Activated CD4-positive, alpha-beta memory T cell treated with anti-CD3 and anti-CD28 coated beads for 36 hours (primary cell): ENCODE results near the gene CPZ. TPM values are rescaled to one million over a fixed set of nuclear protein-coding genes. Genes with fewer than 3 reads are reported as not detected.
A peak's percentile ranks its signal among the peaks of the same experiment; 100 is the strongest.

Experiments
- CTCF ChIA-PET: fragments of 350-600 bp; sonication (Branson Sonifier 250); formaldehyde crosslinking; loops from one replicate; lab custom pipeline; 2021; ENCODE audit warnings: antibody characterized with exemption, inconsistent platforms; lab: Charles Lee
- POLR2A ChIA-PET: fragments of 350-600 bp; sonication (Branson Sonifier 250); formaldehyde crosslinking; loops from one replicate; lab custom pipeline; 2021; ENCODE audit warnings: antibody characterized with exemption; lab: Charles Lee
- DNase-seq: peaks from one replicate; pipeline ENCODE4 v3.0.0-alpha.2; 2020
- H3K27ac Mint-ChIP-seq: one replicate; pipeline ENCODE4 v1.8.0; 2021; ENCODE audit warnings: mixed read lengths
- H3K27me3 Mint-ChIP-seq: one replicate; pipeline ENCODE4 v1.8.0; 2021; ENCODE audit warnings: mixed read lengths
- H3K36me3 Mint-ChIP-seq: one replicate; pipeline ENCODE4 v1.8.0; 2021; ENCODE audit warnings: mixed read lengths
- H3K4me1 Mint-ChIP-seq: one replicate; pipeline ENCODE4 v1.8.0; 2021; ENCODE audit warnings: low read depth, mixed read lengths
- H3K4me3 Mint-ChIP-seq: one replicate; pipeline ENCODE4 v1.8.0; 2021; ENCODE audit warnings: mild to moderate bottlenecking, mixed read lengths
- H3K9me3 Mint-ChIP-seq: one replicate; pipeline ENCODE4 v1.8.0; 2021; ENCODE audit warnings: mixed read lengths
- intact Hi-C: fragments of 100-400 bp; cut with micrococcal nuclease; formaldehyde crosslinking; loops from one replicate; pipeline ENCODE4 v1.15.1; 2023
- total RNA-seq, 2 experiments: library from RNA; stranded (reverse); gene quantifications; one replicate each; pipeline ENCODE4 v1.2.3, GENCODE V29; 2021

The CPZ gene
- total RNA-seq, 2 experiments from 2014 or later, result not detected

- H3K4me3 Mint-ChIP-seq, result no peak overlapping the region
- POLR2A ChIA-PET, result no interaction called here
- H3K27ac Mint-ChIP-seq, result no peak overlapping the region
- no peaks in the 10 kb centered on the region for H3K27me3 Mint-ChIP-seq
- intact Hi-C loops, result loop anchor here (10.0 kb wide), 1 partner anchor 313 kb away; no protein-coding TSS in a partner anchor
- H3K36me3 Mint-ChIP-seq, result no peaks in the 10 kb centered on the region
- H3K9me3 Mint-ChIP-seq, result no peaks in the 10 kb centered on the region
- no peaks in the 10 kb centered on the region for H3K4me1 Mint-ChIP-seq
- no peak for DNase-seq
- CTCF ChIA-PET, result no interaction called here
Measured at GRCh38 chr4:8601556-8601955, 9.0 kb downstream of the CPZ start.

- Mint-ChIP-seq H3K4me3 (no peak overlapping the region), H3K27ac (no peak overlapping the region), H3K36me3 (no peaks in the 10 kb centered on the region), H3K9me3 (no peaks in the 10 kb centered on the region), H3K27me3 (no peaks in the 10 kb centered on the region), H3K4me1 (no peaks in the 10 kb centered on the region)
- no peak for DNase-seq
- ChIA-PET POLR2A (no interaction called here), CTCF (no interaction called here)
- intact Hi-C loops, result loop anchor here (10.0 kb wide), 1 partner anchor 312 kb away; no protein-coding TSS in a partner anchor
Measured at GRCh38 chr4:8602686-8603430, 10.3 kb downstream of the CPZ start.

- H3K27me3 Mint-ChIP-seq, result peaks cover under 1% of the 10 kb centered on the region
- H3K9me3 Mint-ChIP-seq, result no peaks in the 10 kb centered on the region
- H3K4me3 Mint-ChIP-seq, result no peak overlapping the region
- H3K4me1 Mint-ChIP-seq, result no peaks in the 10 kb centered on the region
- DNase-seq, result no peak
- H3K36me3 Mint-ChIP-seq, result no peaks in the 10 kb centered on the region
- POLR2A ChIA-PET, result no interaction called here
- CTCF ChIA-PET, result no interaction called here
- H3K27ac Mint-ChIP-seq, result no peak overlapping the region
- intact Hi-C loops, result loop anchor here (10.0 kb wide), 1 partner anchor 311 kb away; no protein-coding TSS in a partner anchor
Measured at GRCh38 chr4:8603931-8604330, 11.4 kb downstream of the CPZ start.

GRCh38 chr4:8605289-8605688, 12.7 kb downstream of the CPZ start:
- Mint-ChIP-seq H3K27ac (no peak overlapping the region), H3K9me3 (no peaks in the 10 kb centered on the region), H3K27me3 (peaks cover 2% of the 10 kb centered on the region), H3K4me3 (no peak overlapping the region), H3K36me3 (no peaks in the 10 kb centered on the region), H3K4me1 (no peaks in the 10 kb centered on the region)
- CTCF ChIA-PET, result interaction anchor here (0.9 kb wide), 1 partner anchor 263 kb away, joined by 3 read pairs; no protein-coding TSS in a partner anchor
- intact Hi-C loops, result loop anchor here (10.0 kb wide), 1 partner anchor 310 kb away; no protein-coding TSS in a partner anchor
- no peak for DNase-seq
- POLR2A ChIA-PET, result no interaction called here

- POLR2A ChIA-PET, result no interaction called here
- intact Hi-C loops, result loop anchor here (10.0 kb wide), 1 partner anchor 308 kb away; no protein-coding TSS in a partner anchor
- Mint-ChIP-seq H3K4me1 (no peaks in the 10 kb centered on the region), H3K36me3 (no peaks in the 10 kb centered on the region), H3K4me3 (no peak overlapping the region), H3K27ac (no peak overlapping the region), H3K9me3 (no peaks in the 10 kb centered on the region), H3K27me3 (peaks cover 2% of the 10 kb centered on the region)
- DNase-seq, result no peak
- CTCF ChIA-PET, result interaction anchor here (1.3 to 2.2 kb wide), 2 partner anchors 138 to 311 kb away, joined by 3 to 12 read pairs; no protein-coding TSS in a partner anchor
Measured at GRCh38 chr4:8606476-8606875, 13.9 kb downstream of the CPZ start.

- no peaks in the 10 kb centered on the region for H3K4me1 Mint-ChIP-seq
- DNase-seq, result no peak
- ChIA-PET POLR2A (no interaction called here), CTCF (interaction anchor here (0.6 to 2.2 kb wide), 4 partner anchors 9 to 311 kb away, joined by 3 to 12 read pairs (median 3); no protein-coding TSS in a partner anchor)
- no peak overlapping the region for H3K27ac Mint-ChIP-seq
- no peaks in the 10 kb centered on the region for H3K36me3 Mint-ChIP-seq
- intact Hi-C loops, result loop anchor here (10.0 kb wide), 1 partner anchor 308 kb away; no protein-coding TSS in a partner anchor
- H3K4me3 Mint-ChIP-seq, result no peak overlapping the region
- peaks cover 2% of the 10 kb centered on the region for H3K27me3 Mint-ChIP-seq
- no peaks in the 10 kb centered on the region for H3K9me3 Mint-ChIP-seq
Measured at GRCh38 chr4:8606966-8607365, 14.4 kb downstream of the CPZ start.

- Mint-ChIP-seq H3K27me3 (peaks cover 2% of the 10 kb centered on the region), H3K36me3 (no peaks in the 10 kb centered on the region), H3K9me3 (no peaks in the 10 kb centered on the region), H3K4me3 (no peak overlapping the region), H3K27ac (no peak overlapping the region), H3K4me1 (no peaks in the 10 kb centered on the region)
- DNase-seq, result peak; percentile 46
- ChIA-PET POLR2A (no interaction called here), CTCF (interaction anchor here (0.6 to 2.2 kb wide), 4 partner anchors 8 to 310 kb away, joined by 3 to 12 read pairs (median 3); no protein-coding TSS in a partner anchor)
- intact Hi-C loops, result loop anchor here (10.0 kb wide), 1 partner anchor 307 kb away; no protein-coding TSS in a partner anchor
Measured at GRCh38 chr4:8607603-8608481, 15.3 kb downstream of the CPZ start.

GRCh38 chr4:8608714-8609391, 16.3 kb downstream of the CPZ start:
- no peak for DNase-seq
- Mint-ChIP-seq H3K27me3 (peaks cover 2% of the 10 kb centered on the region), H3K36me3 (no peaks in the 10 kb centered on the region), H3K9me3 (no peaks in the 10 kb centered on the region), H3K4me3 (no peak overlapping the region), H3K4me1 (no peaks in the 10 kb centered on the region), H3K27ac (no peak overlapping the region)
- CTCF ChIA-PET, result interaction anchor here (2.2 kb wide), 1 partner anchor 309 kb away, joined by 12 read pairs; no protein-coding TSS in a partner anchor
- POLR2A ChIA-PET, result no interaction called here
- intact Hi-C loops, result loop anchor here (10.0 kb wide), 1 partner anchor 306 kb away; no protein-coding TSS in a partner anchor

GRCh38 chr4:8609406-8609805, 16.8 kb downstream of the CPZ start:
- no peaks in the 10 kb centered on the region for H3K36me3 Mint-ChIP-seq
- no peaks in the 10 kb centered on the region for H3K9me3 Mint-ChIP-seq

GRCh38 chr4:8609824-8610350, 17.3 kb downstream of the CPZ start:
- POLR2A ChIA-PET, result no interaction called here
- Mint-ChIP-seq H3K27ac (no peak overlapping the region), H3K36me3 (no peaks in the 10 kb centered on the region), H3K9me3 (no peaks in the 10 kb centered on the region), H3K4me1 (no peaks in the 10 kb centered on the region), H3K4me3 (no peak overlapping the region), H3K27me3 (peaks cover 2% of the 10 kb centered on the region)
- intact Hi-C loops, result loop anchor here (10.0 kb wide), 1 partner anchor 305 kb away; no protein-coding TSS in a partner anchor
- no peak for DNase-seq
- CTCF ChIA-PET, result interaction anchor here (1.0 kb wide), 1 partner anchor 308 kb away, joined by 3 read pairs; no protein-coding TSS in a partner anchor

More at GRCh38 chr4:8609406-8609805, 16.8 kb downstream of the CPZ start:
- H3K27ac Mint-ChIP-seq, result no peak overlapping the region
- no peak for DNase-seq
- H3K4me1 Mint-ChIP-seq, result no peaks in the 10 kb centered on the region
- ChIA-PET CTCF (interaction anchor here (1.0 kb wide), 1 partner anchor 308 kb away, joined by 3 read pairs; no protein-coding TSS in a partner anchor), POLR2A (no interaction called here)
- peaks cover 2% of the 10 kb centered on the region for H3K27me3 Mint-ChIP-seq
- intact Hi-C loops, result loop anchor here (10.0 kb wide), 1 partner anchor 305 kb away; no protein-coding TSS in a partner anchor
- no peak overlapping the region for H3K4me3 Mint-ChIP-seq
